HPDE6-E6E7 (cell line): Measurements from ENCODE around the gene RASD2.
"Not testable (repeated sequence)": the region's sequence is repeated elsewhere in the genome, so short reads cannot be mapped to it uniquely, and the experiment has no call there.

Source experiments
- DNase-seq: peaks from one replicate; pipeline ENCODE4 v3.0.0; 2011; ENCODE audit warnings: missing footprints; ENCODE audit errors: extremely low spot score

RASD2 gene

GRCh38 chr22:35540595-35541253 is at the start of gene RASD2:
TSS of gene RASD2 (plus strand) at chr22:35540831. CDS start at chr22:35546810, 5,979 bp downstream.
- DNase-seq = no peak

GRCh38 chr22:35491061-35491907 is 49.3 kb upstream of the RASD2 start:
- not testable (repeated sequence) for DNase-seq

- no peak for DNase-seq
Observed at GRCh38 chr22:35491908-35492380, 48.7 kb upstream of the RASD2 start.

GRCh38 chr22:35493074-35493473 is 47.6 kb upstream of the RASD2 start:
- no peak for DNase-seq

- not testable (repeated sequence) for DNase-seq
Observed at GRCh38 chr22:35495711-35496110, 44.9 kb upstream of the RASD2 start.

GRCh38 chr22:35496768-35497312 is 43.8 kb upstream of the RASD2 start:
- DNase-seq = no peak

- no peak for DNase-seq
Observed at GRCh38 chr22:35498026-35498800, 42.4 kb upstream of the RASD2 start.

- DNase-seq = no peak
Observed at GRCh38 chr22:35502836-35503235, 37.8 kb upstream of the RASD2 start.

GRCh38 chr22:35505399-35506258 is 35.0 kb upstream of the RASD2 start:
- no peak for DNase-seq

GRCh38 chr22:35506259-35506570 is 34.4 kb upstream of the RASD2 start:
- no peak for DNase-seq

GRCh38 chr22:35507851-35508250 is 32.8 kb upstream of the RASD2 start:
- DNase-seq = not testable (repeated sequence)

GRCh38 chr22:35509451-35509850 is 31.2 kb upstream of the RASD2 start:
- DNase-seq = no peak

GRCh38 chr22:35509960-35510359 is 30.7 kb upstream of the RASD2 start:
- DNase-seq = no peak

GRCh38 chr22:35510481-35510934 is 30.1 kb upstream of the RASD2 start:
- no peak for DNase-seq

- DNase-seq = no peak
Observed at GRCh38 chr22:35510951-35511350, 29.7 kb upstream of the RASD2 start.

GRCh38 chr22:35514366-35514765 is 26.3 kb upstream of the RASD2 start:
- no peak for DNase-seq

GRCh38 chr22:35515952-35516351 is 24.7 kb upstream of the RASD2 start:
- not testable (repeated sequence) for DNase-seq

GRCh38 chr22:35516723-35517122 is 23.9 kb upstream of the RASD2 start:
- DNase-seq = no peak

- DNase-seq = no peak
Observed at GRCh38 chr22:35517207-35517606, 23.4 kb upstream of the RASD2 start.

GRCh38 chr22:35517769-35518530 is 22.7 kb upstream of the RASD2 start:
- no peak for DNase-seq
